Activated naive CD8-positive, alpha-beta T cell treated with anti-CD3 and anti-CD28 coated beads for 36 hours (primary cell): ENCODE measurements around the gene OR2D3. TPM values are rescaled to one million over a fixed set of nuclear protein-coding genes. Genes with fewer than 3 reads are reported as not detected.
"Not testable (repeated sequence)": the region's sequence is repeated elsewhere in the genome, so short reads cannot be mapped to it uniquely, and the experiment has no call there.

Source experiments
- DNase-seq: peaks from one replicate; pipeline ENCODE4 v3.0.0; 2021
- H3K27ac Mint-ChIP-seq: one replicate; pipeline ENCODE4 v1.8.0; 2022; ENCODE audit warnings: mild to moderate bottlenecking, moderate library complexity, mixed read lengths
- H3K27me3 Mint-ChIP-seq: one replicate; pipeline ENCODE4 v1.8.0; 2022; ENCODE audit warnings: mild to moderate bottlenecking, mixed read lengths
- H3K36me3 Mint-ChIP-seq: one replicate; pipeline ENCODE4 v1.8.0; 2021; ENCODE audit warnings: mild to moderate bottlenecking, mixed read lengths
- H3K4me1 Mint-ChIP-seq: one replicate; pipeline ENCODE4 v1.8.0; 2021; ENCODE audit warnings: mixed read lengths
- H3K4me3 Mint-ChIP-seq: one replicate; pipeline ENCODE4 v1.8.0; 2022; ENCODE audit warnings: mild to moderate bottlenecking, moderate library complexity, mixed read lengths
- H3K9me3 Mint-ChIP-seq: one replicate; pipeline ENCODE4 v1.8.0; 2022; ENCODE audit warnings: mixed read lengths
- total RNA-seq, 2 experiments: library from RNA; stranded (reverse); gene quantifications; one replicate each; pipeline ENCODE4 v1.2.3, GENCODE V29; 2021

Gene OR2D3
- total RNA-seq, 2 experiments from 2014 or later: not detected

DNA sequence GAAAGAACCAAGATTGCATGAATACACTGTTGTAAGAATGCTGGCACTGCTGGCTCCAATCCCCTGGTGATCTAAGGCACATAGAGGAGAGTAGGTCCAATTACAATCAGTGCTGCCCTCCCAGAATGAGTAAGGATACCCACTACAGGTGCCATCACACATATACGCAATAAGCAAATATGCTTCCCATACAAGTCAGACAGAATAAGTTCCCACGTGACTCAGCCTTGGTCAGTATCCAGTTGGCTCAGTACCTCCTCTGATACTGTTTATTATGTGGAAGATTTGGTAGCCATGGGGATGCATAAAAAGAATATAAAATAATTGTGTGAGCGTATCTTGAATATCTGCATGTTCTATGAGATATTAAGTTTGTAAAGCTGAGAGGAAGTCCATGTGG lies 8.9 kb upstream of the OR2D3 start:
- H3K27me3 Mint-ChIP-seq: no peaks in the 10 kb centered on the region
- no peaks in the 10 kb centered on the region for H3K36me3 Mint-ChIP-seq
- no peak overlapping the region for H3K27ac Mint-ChIP-seq
- H3K4me1 Mint-ChIP-seq: peaks cover 2% of the 10 kb centered on the region
- H3K4me3 Mint-ChIP-seq: no peak overlapping the region
- peaks cover 1% of the 10 kb centered on the region for H3K9me3 Mint-ChIP-seq
- no peak for DNase-seq

- Mint-ChIP-seq H3K36me3 (no peaks in the 10 kb centered on the region), H3K9me3 (no peaks in the 10 kb centered on the region), H3K27me3 (peaks cover 13% of the 10 kb centered on the region), H3K4me3 (no peak overlapping the region), H3K27ac (no peak overlapping the region), H3K4me1 (no peaks in the 10 kb centered on the region)
- no peak for DNase-seq
These were observed 1.1 kb upstream of the OR2D3 start for GRCh38 chr11:6919698-6920097.

DNA sequence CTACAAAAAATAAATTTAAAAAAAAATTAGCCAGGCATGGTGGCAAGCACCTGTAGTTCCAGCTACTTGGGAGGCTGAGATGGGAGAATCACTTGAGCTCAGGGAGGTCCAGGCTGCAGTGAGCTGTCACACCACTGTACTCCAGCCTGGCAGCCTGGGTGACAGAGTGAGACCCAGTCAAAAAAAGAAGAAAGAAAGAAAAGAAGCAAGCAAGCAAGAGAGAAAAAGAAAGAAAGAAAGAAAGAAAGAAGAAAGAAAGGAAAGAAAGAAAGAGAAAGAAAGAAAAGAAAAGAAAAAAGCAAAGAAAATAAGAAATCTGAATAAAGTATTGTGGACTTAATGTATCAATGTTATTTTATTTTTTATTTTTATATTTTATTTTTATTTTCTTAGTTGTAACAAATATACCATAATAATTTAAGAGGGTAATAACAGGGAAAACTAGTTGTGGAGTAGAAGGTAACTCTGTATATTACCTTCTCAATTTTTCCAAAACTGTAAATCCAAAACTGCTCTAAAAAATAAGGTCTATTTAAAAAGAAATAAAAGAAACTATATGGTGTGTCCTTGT lies 4.3 kb downstream of the OR2D3 start:
- Mint-ChIP-seq H3K9me3 (no peaks in the 10 kb centered on the region), H3K4me1 (peaks cover 14% of the 10 kb centered on the region), H3K36me3 (no peaks in the 10 kb centered on the region), H3K27me3 (peaks cover 51% of the 10 kb centered on the region), H3K4me3 (no peak overlapping the region), H3K27ac (no peak overlapping the region)
- no peak for DNase-seq

DNA sequence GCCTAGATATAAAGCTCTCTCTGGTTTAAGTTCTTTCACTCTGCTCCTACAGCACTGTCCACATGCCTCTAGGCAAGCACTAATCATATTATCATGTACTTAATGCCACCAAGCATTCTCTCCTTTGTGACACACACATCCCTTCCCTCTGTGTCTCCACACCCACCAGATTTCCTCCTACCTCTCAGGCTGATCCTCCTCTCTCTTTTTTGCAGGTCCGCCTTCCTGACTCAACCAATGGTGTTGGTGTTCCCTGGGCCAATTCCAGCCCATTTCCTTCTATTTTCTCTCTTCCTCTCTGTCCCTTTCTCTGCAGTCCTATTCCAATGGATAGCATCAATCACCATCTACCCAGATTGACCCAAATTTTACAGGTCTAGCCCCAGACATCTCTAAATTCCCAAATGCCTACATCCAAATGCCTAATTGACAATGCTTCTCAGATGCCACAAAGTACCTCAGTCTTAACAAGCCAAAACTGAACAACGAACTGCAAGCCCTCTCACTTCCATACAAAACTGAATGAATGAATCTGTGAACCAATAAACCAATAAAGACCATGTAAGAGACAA lies 4.9 kb downstream of the OR2D3 start:
- peak overlapping the region; percentile 82 for H3K4me3 Mint-ChIP-seq
- H3K9me3 Mint-ChIP-seq: no peaks in the 10 kb centered on the region
- peak overlapping the region; percentile 27 for H3K27ac Mint-ChIP-seq
- no peak for DNase-seq
- peaks cover 56% of the 10 kb centered on the region for H3K27me3 Mint-ChIP-seq
- H3K36me3 Mint-ChIP-seq: peaks cover 2% of the 10 kb centered on the region
- H3K4me1 Mint-ChIP-seq: peaks cover 14% of the 10 kb centered on the region

- DNase-seq: peak; percentile 73
- H3K36me3 Mint-ChIP-seq: peaks cover 2% of the 10 kb centered on the region
- H3K27ac Mint-ChIP-seq: peak within 1 kb of the TSS; percentile 27
- H3K4me3 Mint-ChIP-seq: peak within 1 kb of the TSS; percentile 82
- H3K27me3 Mint-ChIP-seq: peaks cover 56% of the 10 kb centered on the region
- H3K9me3 Mint-ChIP-seq: no peaks in the 10 kb centered on the region
- peaks cover 14% of the 10 kb centered on the region for H3K4me1 Mint-ChIP-seq
These were observed 5.6 kb downstream of the OR2D3 start, which contains the start of gene ZNF215 for GRCh38 chr11:6926208-6927029. ZNF215 (plus strand) TSS chr11:6926426; CDS start chr11:6932273, 5,847 bp downstream.

DNA sequence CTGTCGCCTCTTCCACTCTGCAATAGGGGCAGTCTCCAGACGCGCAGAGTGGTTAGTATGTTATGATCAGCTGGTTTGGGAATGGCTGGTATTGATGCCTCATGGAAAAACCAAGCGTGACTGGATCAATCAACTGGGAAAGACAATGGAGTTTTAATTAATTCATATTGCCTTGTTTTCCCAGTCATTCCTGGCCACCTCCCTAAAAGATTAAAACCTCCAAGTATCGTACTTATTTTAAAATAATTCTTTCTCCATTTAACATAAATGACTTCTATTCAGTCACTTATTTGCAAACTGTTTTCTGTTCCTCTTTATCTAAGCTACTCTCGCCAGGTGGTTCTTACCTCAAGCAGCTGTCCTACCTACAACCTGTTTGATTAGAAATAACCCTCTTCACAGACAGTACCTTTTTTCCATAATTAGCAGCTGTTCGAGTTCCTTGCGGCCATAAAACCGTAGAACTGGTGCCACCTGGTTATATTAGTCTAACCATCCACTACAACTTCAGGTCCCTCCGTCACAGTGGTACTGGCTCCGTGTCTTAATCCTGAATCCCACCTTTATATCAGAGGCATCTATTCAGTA lies 6.3 kb downstream of the OR2D3 start:
- peak overlapping the region; percentile 82 for H3K4me3 Mint-ChIP-seq
- peaks cover 2% of the 10 kb centered on the region for H3K36me3 Mint-ChIP-seq
- no peak for DNase-seq
- peaks cover 14% of the 10 kb centered on the region for H3K4me1 Mint-ChIP-seq
- no peaks in the 10 kb centered on the region for H3K9me3 Mint-ChIP-seq
- peaks cover 59% of the 10 kb centered on the region for H3K27me3 Mint-ChIP-seq
- H3K27ac Mint-ChIP-seq: no peak overlapping the region

DNA sequence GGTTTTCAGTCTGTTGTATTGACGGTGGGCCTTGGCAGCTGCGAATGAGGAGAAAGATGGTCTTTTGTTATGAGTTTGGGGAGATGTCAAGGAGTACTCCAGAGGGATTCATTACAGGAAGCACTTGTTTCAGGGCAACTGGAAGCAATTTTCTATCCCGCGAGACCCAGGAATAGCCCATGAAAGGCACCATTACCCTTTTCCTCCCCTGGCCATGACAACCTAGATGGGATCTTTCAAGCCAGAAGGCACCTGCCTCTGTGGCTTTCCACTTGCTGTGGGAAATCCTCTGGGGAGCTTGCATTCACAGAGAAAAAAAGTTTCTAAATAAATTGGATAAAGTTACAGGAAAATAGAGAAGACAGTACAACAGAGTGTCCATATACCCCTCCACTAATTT lies 8.1 kb downstream of the OR2D3 start:
- no peaks in the 10 kb centered on the region for H3K9me3 Mint-ChIP-seq

GRCh38 chr11:6931146-6931713 lies 10.4 kb downstream of the OR2D3 start:
- H3K9me3 Mint-ChIP-seq: no peaks in the 10 kb centered on the region
- peaks cover 56% of the 10 kb centered on the region for H3K27me3 Mint-ChIP-seq
- H3K4me1 Mint-ChIP-seq: peaks cover 9% of the 10 kb centered on the region
- H3K4me3 Mint-ChIP-seq: no peak overlapping the region
- peaks cover 2% of the 10 kb centered on the region for H3K36me3 Mint-ChIP-seq
- no peak overlapping the region for H3K27ac Mint-ChIP-seq
- no peak for DNase-seq

More for the DNA sequence above, 8.1 kb downstream of the OR2D3 start:
- Mint-ChIP-seq H3K4me1 (peaks cover 14% of the 10 kb centered on the region), H3K27me3 (peaks cover 63% of the 10 kb centered on the region), H3K4me3 (no peak overlapping the region), H3K36me3 (peaks cover 2% of the 10 kb centered on the region), H3K27ac (no peak overlapping the region)
- DNase-seq: no peak

DNA sequence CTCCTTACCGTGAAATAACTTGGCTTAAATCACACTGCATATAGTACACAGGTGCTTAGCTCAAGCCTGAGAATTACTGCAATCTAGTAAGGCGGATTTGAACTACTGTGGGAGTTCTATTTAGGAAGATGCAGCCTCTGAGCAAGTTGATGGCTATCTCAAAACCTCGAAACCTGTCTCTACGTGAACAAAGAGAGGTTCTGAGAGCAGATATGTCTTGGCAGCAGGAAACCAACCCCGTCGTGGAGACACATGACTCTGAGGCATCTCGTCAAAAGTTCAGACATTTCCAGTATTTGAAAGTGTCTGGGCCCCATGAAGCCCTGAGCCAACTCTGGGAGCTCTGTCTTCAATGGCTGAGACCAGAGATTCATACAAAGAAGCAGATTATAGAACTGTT lies 11.3 kb downstream of the OR2D3 start:
- Mint-ChIP-seq H3K4me1 (peaks cover 6% of the 10 kb centered on the region), H3K27ac (no peak overlapping the region), H3K36me3 (peaks cover 2% of the 10 kb centered on the region), H3K4me3 (no peak overlapping the region), H3K9me3 (no peaks in the 10 kb centered on the region), H3K27me3 (peaks cover 50% of the 10 kb centered on the region)
- DNase-seq: no peak

DNA sequence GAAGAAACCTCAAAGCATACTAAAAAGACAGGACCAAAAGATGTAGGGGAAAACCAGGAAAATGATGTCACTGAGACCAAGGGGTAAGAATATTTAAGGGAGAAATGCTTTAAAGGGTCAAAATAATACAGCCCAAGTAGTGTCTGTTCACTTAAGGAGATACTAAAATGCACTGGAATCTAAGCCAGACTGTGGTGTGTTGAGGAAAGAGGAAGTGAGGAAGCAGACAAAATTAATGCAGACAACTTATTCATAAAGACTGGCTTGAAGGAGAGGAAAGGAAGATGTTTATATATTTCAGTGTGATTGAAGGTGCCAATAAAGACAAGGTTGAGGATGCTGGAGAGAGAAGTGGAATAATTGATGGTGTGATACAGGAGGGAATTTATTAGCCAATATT lies 21.2 kb downstream of the OR2D3 start:
- DNase-seq: no peak
- Mint-ChIP-seq H3K27me3 (no peaks in the 10 kb centered on the region), H3K4me1 (no peaks in the 10 kb centered on the region), H3K9me3 (no peaks in the 10 kb centered on the region), H3K27ac (no peak overlapping the region), H3K4me3 (no peak overlapping the region), H3K36me3 (no peaks in the 10 kb centered on the region)

GRCh38 chr11:6943131-6943530 lies 22.3 kb downstream of the OR2D3 start:
- no peak overlapping the region for H3K4me3 Mint-ChIP-seq
- no peaks in the 10 kb centered on the region for H3K27me3 Mint-ChIP-seq
- H3K27ac Mint-ChIP-seq: no peak overlapping the region
- H3K4me1 Mint-ChIP-seq: no peaks in the 10 kb centered on the region
- no peaks in the 10 kb centered on the region for H3K36me3 Mint-ChIP-seq
- no peaks in the 10 kb centered on the region for H3K9me3 Mint-ChIP-seq
- DNase-seq: no peak

DNA sequence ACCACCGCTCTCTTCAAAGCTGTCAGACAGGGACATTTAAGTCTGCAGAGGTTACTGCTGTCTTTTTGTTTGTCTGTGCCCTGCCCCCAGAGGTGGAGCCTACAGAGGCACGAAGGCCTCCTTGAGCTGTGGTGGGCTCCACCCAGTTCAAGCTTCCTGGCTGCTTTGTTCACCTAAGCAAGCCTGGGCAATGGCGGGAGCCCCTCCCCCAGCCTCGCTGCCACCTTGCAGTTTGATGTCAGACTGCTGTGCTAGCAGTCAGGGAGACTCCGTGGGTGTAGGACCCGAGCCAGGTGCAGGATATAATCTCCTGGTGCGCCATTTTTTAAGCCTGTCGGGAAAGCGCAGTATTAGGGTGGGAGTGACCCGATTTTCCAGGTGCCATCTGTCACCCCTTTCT lies 33.4 kb downstream of the OR2D3 start:
- not testable (repeated sequence) for H3K4me1 Mint-ChIP-seq, H3K27me3 Mint-ChIP-seq, H3K4me3 Mint-ChIP-seq, DNase-seq, H3K27ac Mint-ChIP-seq, H3K36me3 Mint-ChIP-seq, H3K9me3 Mint-ChIP-seq

DNA sequence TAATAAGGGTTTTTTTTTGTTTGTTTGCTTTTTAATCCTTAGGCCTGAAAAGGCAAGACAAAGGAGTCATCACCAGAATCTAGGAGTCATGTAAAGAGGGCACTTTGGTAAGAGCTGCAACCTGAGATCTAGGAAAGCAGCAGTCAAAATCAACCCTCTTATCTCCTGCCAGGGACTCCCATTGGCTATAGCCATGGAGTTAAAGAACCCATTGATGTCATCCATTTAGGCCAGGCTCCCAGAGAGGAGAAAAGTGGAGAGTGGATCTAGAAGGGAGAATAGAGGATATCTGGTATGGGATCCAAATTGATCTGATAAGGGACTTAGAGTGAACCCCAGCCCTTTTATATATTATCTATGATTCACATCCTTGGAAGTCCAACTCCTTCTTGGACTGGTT lies 41.3 kb downstream of the OR2D3 start:
- Mint-ChIP-seq H3K27ac (no peak overlapping the region), H3K27me3 (no peaks in the 10 kb centered on the region), H3K4me3 (no peak overlapping the region), H3K9me3 (no peaks in the 10 kb centered on the region), H3K4me1 (no peaks in the 10 kb centered on the region), H3K36me3 (no peaks in the 10 kb centered on the region)
- no peak for DNase-seq

GRCh38 chr11:6962673-6963072 lies 41.9 kb downstream of the OR2D3 start:
- H3K27me3 Mint-ChIP-seq: no peaks in the 10 kb centered on the region
- no peak for DNase-seq
- H3K36me3 Mint-ChIP-seq: no peaks in the 10 kb centered on the region
- H3K9me3 Mint-ChIP-seq: peaks cover 3% of the 10 kb centered on the region
- no peak overlapping the region for H3K4me3 Mint-ChIP-seq
- H3K4me1 Mint-ChIP-seq: no peaks in the 10 kb centered on the region
- no peak overlapping the region for H3K27ac Mint-ChIP-seq

DNA sequence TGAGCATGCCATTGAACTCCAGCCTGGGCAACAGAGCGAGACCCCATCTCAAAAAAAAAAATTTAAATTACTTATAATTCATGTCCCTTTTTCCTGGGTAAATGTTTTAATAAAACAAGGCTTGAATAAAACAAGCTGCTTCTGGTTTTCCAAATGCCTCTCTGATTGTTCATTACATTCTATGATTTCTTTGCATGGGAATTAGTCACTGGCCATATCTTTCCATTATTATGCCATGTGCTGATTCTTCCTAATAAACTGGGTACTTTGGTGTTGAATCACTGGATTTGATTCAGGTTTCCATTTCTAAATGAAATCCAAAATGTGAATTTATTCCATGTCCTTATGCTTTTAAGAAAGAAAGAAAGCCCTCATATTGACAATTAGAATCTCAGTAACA lies 48.0 kb downstream of the OR2D3 start:
- H3K4me1 Mint-ChIP-seq: no peaks in the 10 kb centered on the region
- peaks cover 9% of the 10 kb centered on the region for H3K9me3 Mint-ChIP-seq

More for the DNA sequence above, 48.0 kb downstream of the OR2D3 start:
- Mint-ChIP-seq H3K36me3 (no peaks in the 10 kb centered on the region), H3K27me3 (peaks cover 7% of the 10 kb centered on the region), H3K4me3 (no peak overlapping the region), H3K27ac (no peak overlapping the region)
- DNase-seq: no peak
